ENCODE measurements around the gene FAM236C.
"Not testable (repeated sequence)": the region's sequence is repeated elsewhere in the genome, so short reads cannot be mapped to it uniquely, and the experiment has no call there.

The FAM236C gene

GRCh38 chrX:72912315-72912714 is at the start of gene FAM236C:
FAM236C (plus strand) TSS chrX:72912615; CDS start chrX:72912715, 100 bp downstream.
- not testable (repeated sequence) for DNase-seq

DNA sequence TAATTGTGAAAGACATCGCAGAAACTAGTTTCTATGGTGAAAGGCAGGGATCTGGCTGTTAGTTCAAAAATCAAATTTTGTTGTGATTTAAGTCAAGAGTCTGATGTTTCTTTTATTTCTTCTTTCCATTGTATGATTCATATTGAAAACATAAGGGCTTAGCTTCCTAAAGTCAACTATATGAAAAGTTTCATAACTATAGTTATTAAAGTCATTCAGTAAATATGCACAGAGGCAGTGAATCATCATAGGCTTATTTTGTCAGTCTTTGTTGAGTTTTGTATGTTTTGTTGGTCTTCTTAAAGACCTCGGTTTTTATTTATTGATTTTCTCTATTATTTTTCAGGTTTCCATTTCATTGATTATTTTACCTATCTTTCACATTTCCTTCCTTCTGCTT is 29.5 kb upstream of the FAM236C start:
- not testable (repeated sequence) for DNase-seq

DNA sequence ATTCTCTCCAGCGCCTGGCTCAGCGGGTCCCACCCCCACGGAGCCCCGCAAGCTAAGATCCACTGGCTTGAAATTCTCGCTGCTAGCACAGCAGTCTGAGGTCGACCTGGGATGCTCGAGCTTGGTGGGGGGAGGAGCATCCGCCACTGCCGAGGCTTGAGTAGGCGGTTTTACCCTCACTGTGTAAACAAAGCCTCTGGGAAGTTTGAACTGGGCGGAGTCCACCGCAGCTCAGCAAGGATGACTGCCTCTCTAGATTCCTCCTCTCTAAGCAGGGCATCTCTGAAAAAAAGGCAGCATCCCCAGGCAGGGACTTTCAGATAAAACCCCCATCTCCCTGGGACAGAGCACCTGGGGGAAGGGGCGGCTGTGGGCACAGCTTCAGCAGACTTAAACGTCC is 22.7 kb upstream of the FAM236C start:
- DNase-seq: not testable (repeated sequence)

DNA sequence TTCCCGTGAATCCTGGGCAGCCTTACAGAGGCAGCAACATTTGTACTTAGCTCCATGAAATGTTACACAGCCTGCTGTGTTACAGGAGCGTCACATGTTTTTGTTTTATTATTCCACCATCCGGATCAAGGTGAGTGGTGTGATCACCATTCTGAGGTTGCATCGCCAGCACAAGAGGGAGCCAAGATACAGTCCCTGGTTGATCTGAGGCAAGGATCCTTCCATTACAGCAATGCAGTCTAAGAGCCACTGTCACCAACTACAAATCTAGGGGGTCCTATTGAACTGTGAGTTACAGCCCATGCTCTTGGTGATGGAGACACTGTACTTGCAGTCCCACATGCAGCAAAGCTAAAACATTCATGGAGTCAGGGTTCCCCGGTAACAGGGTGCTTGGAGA is 3.7 kb downstream of the FAM236C start:
- not testable (repeated sequence) for DNase-seq

DNA sequence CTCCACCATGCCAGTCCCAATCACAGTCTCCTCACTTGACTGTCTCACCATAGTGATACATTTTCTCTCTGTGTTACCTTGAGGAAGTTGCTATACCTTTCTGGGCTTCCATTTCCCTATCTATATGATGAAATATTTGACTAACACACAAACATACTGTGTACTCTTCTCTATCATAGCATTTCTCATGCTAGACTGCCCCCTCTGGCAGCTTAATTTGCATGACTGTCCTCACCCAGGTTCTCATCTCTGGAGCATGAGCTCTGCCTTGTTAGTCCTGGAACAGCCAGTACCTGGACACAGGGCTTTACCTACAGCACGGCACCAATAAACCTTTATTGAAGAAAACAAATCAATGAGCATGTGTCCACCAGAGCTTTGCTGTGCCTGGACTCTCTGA is 19.9 kb downstream of the FAM236C start:
- DNase-seq: not testable (repeated sequence)

GRCh38 chrX:72936455-72936854 is 24.0 kb downstream of the FAM236C start:
- not testable (repeated sequence) for DNase-seq

- not testable (repeated sequence) for DNase-seq
These were observed 24.6 kb downstream of the FAM236C start for GRCh38 chrX:72936882-72937455.

- not testable (repeated sequence) for DNase-seq
These were observed 25.5 kb downstream of the FAM236C start, which contains the start of gene FAM236A for GRCh38 chrX:72937906-72938305. FAM236A (plus strand) TSS chrX:72938206; CDS start chrX:72938263, 57 bp downstream.

DNA sequence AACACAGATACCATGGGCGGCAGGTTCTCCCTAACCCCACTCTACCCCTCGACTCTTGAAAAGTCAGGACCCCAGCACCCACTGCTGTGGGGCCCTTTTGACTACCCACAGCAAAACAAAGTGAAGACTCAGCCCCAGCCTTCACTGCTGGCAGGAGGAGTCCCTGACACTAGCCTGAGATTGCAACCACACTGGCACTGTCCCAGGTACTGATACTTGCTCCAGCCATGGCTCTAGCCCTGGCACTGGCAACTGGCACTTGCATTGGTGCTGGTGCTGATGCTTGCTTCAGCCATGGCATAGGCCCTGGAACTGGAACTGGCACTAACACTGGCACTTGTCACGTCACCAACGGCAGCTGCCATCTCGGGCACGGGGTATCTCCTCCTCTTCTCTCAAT is 29.9 kb downstream of the FAM236C start:
- DNase-seq: not testable (repeated sequence)

DNA sequence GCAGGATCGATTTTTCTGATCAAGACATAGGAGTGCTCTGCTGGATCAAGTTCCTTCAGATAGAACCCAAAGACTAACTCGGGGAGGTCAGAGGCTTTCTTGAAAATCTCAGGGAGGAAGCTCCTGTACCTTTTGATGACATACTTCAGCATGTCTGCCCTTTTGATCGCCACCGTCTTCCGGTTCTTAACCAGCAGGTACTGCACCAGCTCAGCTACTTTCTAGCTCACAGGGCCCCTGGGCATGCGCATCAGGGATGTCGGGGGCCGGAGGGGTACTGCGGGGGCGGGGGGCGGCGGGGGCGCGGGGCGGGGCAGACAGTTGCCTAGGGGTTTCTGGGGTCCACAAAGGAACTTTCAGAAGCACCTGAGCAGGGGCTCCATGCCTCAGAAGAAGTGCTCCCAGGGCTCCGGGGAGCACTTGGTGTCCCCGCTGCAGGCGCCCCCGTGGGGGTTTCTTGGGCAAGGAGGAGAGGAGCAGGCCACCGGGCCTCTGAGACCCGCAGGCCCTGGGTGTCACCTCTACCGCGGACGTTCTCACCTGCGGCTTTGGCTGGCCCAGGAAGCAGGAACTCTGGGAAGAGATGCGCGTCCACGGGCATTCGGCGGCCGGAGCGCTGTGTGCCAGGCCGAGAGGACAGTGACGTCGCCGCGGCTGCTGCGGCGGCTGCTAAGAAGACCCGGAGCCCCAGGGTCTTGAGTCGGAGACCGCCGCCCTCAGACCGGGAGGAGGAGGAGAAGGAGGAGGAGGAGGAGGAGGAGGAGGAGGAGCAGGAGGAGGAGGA is 30.8 kb downstream of the FAM236C start:
- not testable (repeated sequence) for DNase-seq

DNA sequence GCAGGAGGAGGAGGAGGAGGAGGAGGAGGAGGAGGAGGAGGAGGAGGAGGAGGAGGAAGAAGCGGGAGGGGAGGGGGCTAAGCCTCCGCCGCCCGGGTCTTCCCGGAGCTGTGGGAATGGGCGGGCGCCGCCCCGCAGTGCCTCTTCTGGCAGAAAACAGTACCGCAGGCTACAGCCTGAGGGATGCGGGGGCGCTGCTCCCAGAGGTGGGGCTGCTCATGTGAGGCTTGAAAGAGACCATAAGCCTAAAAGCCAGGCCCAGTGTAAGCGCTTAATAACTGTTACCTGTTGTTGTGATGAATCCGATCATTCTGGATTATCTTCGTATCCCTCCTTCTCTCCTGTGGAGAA is 31.4 kb downstream of the FAM236C start, which contains the start of gene DMRTC1:
TSS of gene DMRTC1 (minus strand) at position 19 of the 351 bp plus-strand sequence. CDS start 68,143 bp downstream, outside the sequence.
- not testable (repeated sequence) for DNase-seq

GRCh38 chrX:72959971-72960370 is 47.6 kb downstream of the FAM236C start:
- DNase-seq: not testable (repeated sequence)

Measured in stimulated activated CD4-positive, alpha-beta T cell treated with anti-CD3 and anti-CD28 coated beads, Interleukin-12 subunit alpha, Interleukin-12 subunit beta, amount 100 ng/mL, for 4 hours (primary cell).